Prostate gland (tissue), 2 donors: ENCODE measurements around the gene SPR. TPM values are rescaled to one million over a fixed set of nuclear protein-coding genes. Genes with fewer than 3 reads are reported as not detected.

ENCODE experiments used
- DNase-seq: peaks from one replicate; pipeline ENCODE4 v3.0.0-alpha.2; 2019; ENCODE audit warnings: low spot score
- H3K27ac ChIP-seq, 2 donors: fragments of 200-600 bp; sonication (generic); 2 replicates each; pipeline ENCODE4 v1.5.1; 2017 to 2019
- H3K27me3 ChIP-seq: fragments of 200-600 bp; sonication (generic); replicated peaks from 2 replicates; pipeline ENCODE4 v1.5.1; 2019; ENCODE audit not compliant: insufficient read depth
- H3K36me3 ChIP-seq, 2 donors: fragments of 200-600 bp; sonication (generic); 1 replicate in 1 of 2; 2 replicates in 1 of 2; pipeline versions ENCODE4 v1.5.1 to v1.8.1; 2017 to 2019
- H3K4me1 ChIP-seq: fragments of 200-600 bp; sonication (generic); replicated peaks from 2 replicates; pipeline ENCODE4 v1.5.1; 2019
- H3K4me3 ChIP-seq, 2 donors: fragments of 200-600 bp; sonication (generic); 2 replicates each; pipeline ENCODE4 v1.5.1; 2017 to 2019
- H3K9me3 ChIP-seq: fragments of 200-600 bp; sonication (generic); 2 replicates; pipeline ENCODE4 v1.5.1; 2017
- POLR2A ChIP-seq: fragments of 450-650 bp; IDR thresholded peaks from one replicate; pipeline ENCODE4 v1.6.1; 2016; ENCODE audit warnings: antibody characterized with exemption, mild to moderate bottlenecking
- POLR2AphosphoS5 ChIP-seq: sonication (generic); formaldehyde crosslinking; IDR thresholded peaks from one replicate; pipeline ENCODE4 v1.6.1; 2017; ENCODE audit warnings: antibody characterized with exemption
- WGBS: methylation state at CpG from one replicate; pipeline ENCODE4 v1.1.5; 2018; 5-methylcytosine and 5-hydroxymethylcytosine counted together
- intact Hi-C: fragments of 100-400 bp; cut with DNase I; formaldehyde crosslinking; loops from one replicate; pipeline ENCODE4 v1.14.2; 2022
- total RNA-seq, 2 donors: library from RNA; depleted of rRNA; stranded (reverse); fragments of >200 nt; gene quantifications; one replicate each; pipeline ENCODE4 v1.1.0, GENCODE V29; 2016
- TF ChIP-seq, protein P1 (sequence below), 4 experiments: fragments of 200-600 bp in 2 of 4; fragments of 450-650 bp in 2 of 4; sonication (generic) in 2 of 4; IDR thresholded peaks; 1 replicate in 3 of 4; 2 replicates in 1 of 4; pipeline ENCODE4 v1.5.1; 2016 to 2019; ENCODE audit warnings: antibody characterized with exemption in 4 of 4, mild to moderate bottlenecking in 2 of 4, moderate library complexity in 2 of 4

Gene SPR
- total RNA-seq, 2 donors from 2014 or later: 42.5 to 91.5 TPM

DNA sequence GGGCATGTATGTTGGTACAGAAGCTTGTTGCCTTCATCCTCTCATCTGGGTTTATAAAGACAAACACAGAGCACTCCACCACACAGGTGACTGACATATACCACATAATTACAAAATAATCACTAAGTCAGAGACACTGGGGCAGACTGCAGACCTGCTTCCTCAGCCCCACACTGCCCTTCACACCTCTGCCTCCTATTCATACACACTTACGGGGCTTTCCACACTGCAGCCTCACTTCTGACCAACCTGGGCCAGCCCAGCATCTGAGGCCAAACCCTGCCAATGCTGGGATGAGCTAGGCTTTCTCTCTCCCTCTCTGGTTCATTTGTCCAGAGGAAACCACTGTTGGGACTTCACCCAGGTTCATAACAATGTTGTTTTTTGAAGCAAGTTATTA lies 34.6 kb downstream of the SPR start:
- WGBS: 80% methylated on average over 1 of the region's 1 CpG
- Histone ChIP-seq H3K27me3 (peaks cover 68% of the 10 kb centered on the region), H3K36me3 (no peaks in the 10 kb centered on the region), H3K4me1 (peaks cover 17% of the 10 kb centered on the region), H3K4me3 (no peak overlapping the region), H3K9me3 (no peaks in the 10 kb centered on the region), H3K27ac (no peak overlapping the region)
- intact Hi-C loops: no loop called here
- TF ChIP-seq, protein P1, sequence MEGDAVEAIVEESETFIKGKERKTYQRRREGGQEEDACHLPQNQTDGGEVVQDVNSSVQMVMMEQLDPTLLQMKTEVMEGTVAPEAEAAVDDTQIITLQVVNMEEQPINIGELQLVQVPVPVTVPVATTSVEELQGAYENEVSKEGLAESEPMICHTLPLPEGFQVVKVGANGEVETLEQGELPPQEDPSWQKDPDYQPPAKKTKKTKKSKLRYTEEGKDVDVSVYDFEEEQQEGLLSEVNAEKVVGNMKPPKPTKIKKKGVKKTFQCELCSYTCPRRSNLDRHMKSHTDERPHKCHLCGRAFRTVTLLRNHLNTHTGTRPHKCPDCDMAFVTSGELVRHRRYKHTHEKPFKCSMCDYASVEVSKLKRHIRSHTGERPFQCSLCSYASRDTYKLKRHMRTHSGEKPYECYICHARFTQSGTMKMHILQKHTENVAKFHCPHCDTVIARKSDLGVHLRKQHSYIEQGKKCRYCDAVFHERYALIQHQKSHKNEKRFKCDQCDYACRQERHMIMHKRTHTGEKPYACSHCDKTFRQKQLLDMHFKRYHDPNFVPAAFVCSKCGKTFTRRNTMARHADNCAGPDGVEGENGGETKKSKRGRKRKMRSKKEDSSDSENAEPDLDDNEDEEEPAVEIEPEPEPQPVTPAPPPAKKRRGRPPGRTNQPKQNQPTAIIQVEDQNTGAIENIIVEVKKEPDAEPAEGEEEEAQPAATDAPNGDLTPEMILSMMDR (IDR thresholded peaks at IDR 0.05): no peak
- TF ChIP-seq POLR2A (no peak), POLR2AphosphoS5 (no peak)
- no peak for DNase-seq

DNA sequence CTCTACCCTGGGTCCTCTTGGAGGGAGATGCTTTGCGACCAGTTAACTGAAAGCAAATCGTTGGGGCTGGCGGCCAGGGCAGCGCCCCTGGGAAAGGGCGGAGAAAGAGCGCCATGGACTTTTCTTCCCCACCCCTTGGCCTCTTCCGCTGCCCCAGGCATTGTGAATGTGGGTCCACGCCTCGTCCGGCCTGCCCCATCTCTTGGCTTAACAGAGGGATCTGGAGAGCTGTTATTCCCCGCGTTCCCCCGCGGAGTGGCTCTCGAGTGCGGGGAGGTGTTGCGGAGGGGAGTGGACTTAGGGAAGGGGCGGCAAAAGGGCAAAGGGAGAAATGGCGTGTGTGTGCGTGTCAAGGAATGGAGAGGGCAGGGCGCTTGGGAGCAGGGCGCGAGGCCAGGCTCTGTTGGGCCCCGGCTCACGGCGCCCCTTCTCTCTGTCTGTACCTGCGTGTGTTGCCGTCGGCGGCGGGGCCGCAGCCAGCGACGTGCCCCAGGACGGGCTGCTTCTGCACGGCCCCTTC lies 36.7 kb downstream of the SPR start:
- no peak overlapping the region for H3K27ac ChIP-seq
- DNase-seq: no peak
- H3K27me3 ChIP-seq: peaks cover 61% of the 10 kb centered on the region
- intact Hi-C loops: no loop called here
- H3K9me3 ChIP-seq: no peaks in the 10 kb centered on the region
- 3% methylated on average over 32 of the region's 36 CpGs for WGBS
- TF ChIP-seq POLR2A: no peak
- TF ChIP-seq, protein P1 (IDR thresholded peaks at IDR 0.05): no peak
- no peak for TF ChIP-seq POLR2AphosphoS5
- H3K4me1 ChIP-seq: peaks cover 5% of the 10 kb centered on the region
- H3K4me3 ChIP-seq: no peak overlapping the region
- H3K36me3 ChIP-seq: no peaks in the 10 kb centered on the region

DNA sequence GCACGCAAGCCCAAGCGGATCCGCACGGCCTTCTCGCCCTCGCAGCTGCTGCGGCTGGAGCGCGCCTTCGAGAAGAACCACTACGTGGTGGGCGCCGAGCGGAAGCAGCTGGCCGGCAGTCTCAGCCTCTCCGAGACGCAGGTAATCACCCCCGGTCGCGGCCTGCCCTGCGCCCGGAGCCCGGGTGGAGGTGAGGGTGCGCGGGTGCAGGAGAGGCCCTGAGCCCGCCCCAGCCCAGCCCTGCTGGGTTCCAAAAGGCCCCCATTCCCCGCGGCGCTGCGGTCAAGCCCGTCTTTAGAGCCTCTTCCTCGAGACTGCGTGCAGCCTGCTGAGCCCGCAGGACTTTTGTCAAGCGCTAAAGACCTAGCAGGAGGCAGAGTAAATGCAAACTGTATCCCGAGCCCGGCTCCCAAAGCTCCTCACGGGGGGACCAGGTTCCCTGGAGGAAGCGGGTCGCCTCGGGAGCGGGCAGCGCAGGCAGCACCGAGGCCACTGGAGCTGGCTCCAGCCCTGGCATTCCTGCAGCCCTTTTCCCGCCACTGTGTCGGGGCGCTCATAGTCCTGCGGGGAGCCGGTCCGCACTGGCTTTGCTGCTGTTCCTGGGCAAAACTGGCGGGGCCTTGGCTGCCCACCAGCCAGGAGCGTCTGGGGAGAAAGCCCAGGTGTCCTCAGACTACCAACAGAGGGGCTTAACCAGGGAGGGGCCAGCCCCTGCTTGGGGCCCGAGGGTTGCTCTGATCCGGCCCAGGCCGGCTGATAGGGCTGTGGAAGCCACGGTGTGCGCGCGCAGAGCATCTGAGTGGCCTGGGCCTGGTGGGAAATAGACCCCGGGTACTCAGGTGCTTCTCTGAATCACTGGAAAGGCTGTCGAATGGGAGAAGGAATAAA lies 37.4 kb downstream of the SPR start:
- Histone ChIP-seq H3K27ac (no peak overlapping the region), H3K36me3 (no peaks in the 10 kb centered on the region), H3K27me3 (peaks cover 59% of the 10 kb centered on the region), H3K4me1 (peaks cover 5% of the 10 kb centered on the region), H3K9me3 (no peaks in the 10 kb centered on the region), H3K4me3 (no peak overlapping the region)
- WGBS: 5% methylated on average over 60 of the region's 61 CpGs
- DNase-seq: no peak
- intact Hi-C loops: no loop called here
- TF ChIP-seq, protein P1 (IDR thresholded peaks at IDR 0.05): no peak
- no peak for TF ChIP-seq POLR2A
- TF ChIP-seq POLR2AphosphoS5: no peak

DNA sequence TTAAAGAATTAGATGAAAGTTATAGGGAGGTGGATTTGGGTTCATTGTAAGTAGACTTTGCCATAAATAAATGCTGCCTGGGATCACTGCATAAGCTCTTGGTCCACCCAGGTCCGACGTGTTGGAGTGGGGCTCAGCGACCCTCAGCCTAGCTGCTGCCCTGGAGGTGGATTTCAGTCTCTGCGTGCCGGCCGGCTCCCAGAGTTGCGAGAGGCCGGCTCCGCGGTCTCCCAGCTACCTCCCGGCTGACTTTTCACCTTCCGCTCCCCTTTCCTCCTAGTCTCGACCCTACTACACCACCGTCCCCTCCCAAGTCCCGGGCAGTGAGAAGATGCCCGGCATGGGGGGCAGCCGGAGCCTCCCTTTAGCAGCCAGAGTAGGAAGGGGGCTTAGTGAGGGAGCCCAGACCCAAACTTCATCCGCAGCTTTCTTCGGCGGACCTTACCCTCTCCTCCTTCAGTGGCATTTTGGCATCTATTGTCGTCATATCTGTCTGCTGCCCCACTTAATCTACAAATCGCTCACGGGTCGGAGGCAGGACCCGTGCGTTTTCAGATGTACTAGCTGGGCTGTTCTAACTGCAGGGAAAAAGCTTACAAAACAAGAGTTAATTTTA lies 38.2 kb downstream of the SPR start:
- TF ChIP-seq, protein P1 (IDR thresholded peaks at IDR 0.05): no peak
- TF ChIP-seq POLR2A (no peak), POLR2AphosphoS5 (no peak)
- no peak for DNase-seq
- Histone ChIP-seq H3K27me3 (peaks cover 51% of the 10 kb centered on the region), H3K4me1 (peaks cover 2% of the 10 kb centered on the region), H3K9me3 (no peaks in the 10 kb centered on the region), H3K27ac (no peak overlapping the region), H3K4me3 (no peak overlapping the region), H3K36me3 (no peaks in the 10 kb centered on the region)
- 11% methylated on average over 26 of the region's 26 CpGs for WGBS
- intact Hi-C loops: no loop called here
